ENCODE results near the gene ABCF2. TPM values are rescaled to one million over a fixed set of nuclear protein-coding genes. Genes with fewer than 3 reads are reported as not detected.

ABCF2 gene
- total RNA-seq: 9.7 TPM

GRCh38 chr7:151226875-151227782 is at the start of gene ABCF2:
Gene ABCF2, minus strand, starts transcription at chr7:151227205. Its CDS starts 747 bp downstream, at chr7:151226458.
- H3K4me3 ChIP-seq (ENCODE audit: low read length): peak within 1 kb of the TSS; percentile 54
- H3K9me3 ChIP-seq (ENCODE audit: low read depth, low read length): no peaks in the 10 kb centered on the region
- H3K27me3 ChIP-seq (ENCODE audit: insufficient read depth, low read length): no peaks in the 10 kb centered on the region
- H3K4me1 ChIP-seq (ENCODE audit: insufficient read depth, low read length): peaks cover 29% of the 10 kb centered on the region

- H3K4me3 ChIP-seq (ENCODE audit: low read length): peak overlapping the region; percentile 30
- H3K4me1 ChIP-seq (ENCODE audit: insufficient read depth, low read length): peaks cover 60% of the 10 kb centered on the region
- H3K9me3 ChIP-seq (ENCODE audit: low read depth, low read length): no peaks in the 10 kb centered on the region
- H3K27me3 ChIP-seq (ENCODE audit: insufficient read depth, low read length): no peaks in the 10 kb centered on the region
Observed at GRCh38 chr7:151275813-151276577, 49.0 kb upstream of the ABCF2 start.

- Histone ChIP-seq H3K4me3 (ENCODE audit: low read length) (no peak overlapping the region), H3K9me3 (ENCODE audit: low read depth, low read length) (no peaks in the 10 kb centered on the region), H3K27me3 (ENCODE audit: insufficient read depth, low read length) (no peaks in the 10 kb centered on the region), H3K4me1 (ENCODE audit: insufficient read depth, low read length) (peaks cover 61% of the 10 kb centered on the region)
Observed at GRCh38 chr7:151274936-151275812, 48.2 kb upstream of the ABCF2 start.

GRCh38 chr7:151274396-151274795 is 47.4 kb upstream of the ABCF2 start:
- Histone ChIP-seq H3K4me3 (ENCODE audit: low read length) (no peak overlapping the region), H3K4me1 (ENCODE audit: insufficient read depth, low read length) (peaks cover 61% of the 10 kb centered on the region), H3K9me3 (ENCODE audit: low read depth, low read length) (no peaks in the 10 kb centered on the region), H3K27me3 (ENCODE audit: insufficient read depth, low read length) (no peaks in the 10 kb centered on the region)

- H3K4me3 ChIP-seq (ENCODE audit: low read length): no peak overlapping the region
- H3K27me3 ChIP-seq (ENCODE audit: insufficient read depth, low read length): no peaks in the 10 kb centered on the region
- H3K4me1 ChIP-seq (ENCODE audit: insufficient read depth, low read length): peaks cover 61% of the 10 kb centered on the region
- H3K9me3 ChIP-seq (ENCODE audit: low read depth, low read length): no peaks in the 10 kb centered on the region
Observed at GRCh38 chr7:151273651-151274390, 46.8 kb upstream of the ABCF2 start.

- H3K4me3 ChIP-seq (ENCODE audit: low read length): no peak overlapping the region
- peaks cover 61% of the 10 kb centered on the region for H3K4me1 ChIP-seq (ENCODE audit: insufficient read depth, low read length)
- no peaks in the 10 kb centered on the region for H3K27me3 ChIP-seq (ENCODE audit: insufficient read depth, low read length)
- no peaks in the 10 kb centered on the region for H3K9me3 ChIP-seq (ENCODE audit: low read depth, low read length)
Observed at GRCh38 chr7:151272877-151273276, 45.9 kb upstream of the ABCF2 start.

GRCh38 chr7:151272405-151272804 is 45.4 kb upstream of the ABCF2 start:
- Histone ChIP-seq H3K4me1 (ENCODE audit: insufficient read depth, low read length) (peaks cover 60% of the 10 kb centered on the region), H3K9me3 (ENCODE audit: low read depth, low read length) (no peaks in the 10 kb centered on the region), H3K27me3 (ENCODE audit: insufficient read depth, low read length) (no peaks in the 10 kb centered on the region), H3K4me3 (ENCODE audit: low read length) (no peak overlapping the region)

DNA sequence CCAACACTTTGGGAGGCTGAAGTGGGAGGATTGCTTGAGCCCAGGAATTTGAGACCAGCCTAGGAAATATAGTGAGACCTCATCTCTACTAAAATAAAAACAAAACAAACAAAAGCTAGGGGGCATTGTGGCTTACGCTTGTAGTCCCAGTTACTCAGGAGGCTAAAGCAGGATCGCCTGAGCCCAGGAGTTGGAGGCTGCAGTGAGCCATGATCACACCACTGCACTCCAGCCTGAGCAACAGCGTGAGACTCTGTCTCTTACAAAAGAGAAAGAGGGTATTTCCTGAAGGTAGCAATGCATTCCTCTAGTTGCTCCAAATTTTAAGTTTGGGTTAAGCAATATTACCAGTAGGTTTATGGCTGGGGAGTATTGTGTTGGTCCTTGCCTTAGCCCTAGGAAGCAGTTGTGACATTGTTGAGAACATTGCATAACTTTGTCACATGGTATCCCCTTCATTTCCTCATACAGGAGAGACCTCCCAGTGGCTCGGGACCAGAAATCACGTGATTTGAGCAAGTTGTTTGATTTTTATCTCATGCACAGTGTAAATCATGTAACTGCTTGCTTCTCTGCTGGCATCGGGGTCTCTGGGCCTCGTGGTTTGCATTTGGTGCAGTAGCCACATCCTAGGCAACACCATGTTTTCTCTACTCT is 44.8 kb upstream of the ABCF2 start:
- H3K27me3 ChIP-seq (ENCODE audit: insufficient read depth, low read length): no peaks in the 10 kb centered on the region
- H3K4me3 ChIP-seq (ENCODE audit: low read length): no peak overlapping the region
- no peaks in the 10 kb centered on the region for H3K9me3 ChIP-seq (ENCODE audit: low read depth, low read length)
- H3K4me1 ChIP-seq (ENCODE audit: insufficient read depth, low read length): peaks cover 56% of the 10 kb centered on the region

DNA sequence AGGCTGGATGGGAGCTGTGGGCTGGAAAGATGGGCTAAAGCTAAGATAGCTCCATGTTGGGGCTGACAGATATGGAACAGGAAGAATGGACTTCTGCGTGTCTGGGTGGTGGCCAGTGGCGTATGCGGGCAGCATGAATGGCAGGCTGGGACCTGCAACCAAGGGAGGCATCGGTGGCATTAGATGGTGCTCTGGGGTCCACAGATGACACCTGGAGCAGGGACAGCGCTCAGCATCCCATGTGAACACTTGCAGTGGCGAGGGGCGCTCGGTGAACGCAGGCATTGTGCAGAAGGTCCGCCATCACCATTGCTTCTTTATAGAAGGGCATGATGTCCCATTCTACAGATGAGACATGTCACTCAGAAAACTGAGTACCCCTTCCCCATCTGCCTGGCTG is 42.5 kb upstream of the ABCF2 start:
- H3K4me3 ChIP-seq (ENCODE audit: low read length): no peak overlapping the region
- H3K4me1 ChIP-seq (ENCODE audit: insufficient read depth, low read length): peaks cover 37% of the 10 kb centered on the region
- H3K27me3 ChIP-seq (ENCODE audit: insufficient read depth, low read length): no peaks in the 10 kb centered on the region
- no peaks in the 10 kb centered on the region for H3K9me3 ChIP-seq (ENCODE audit: low read depth, low read length)

DNA sequence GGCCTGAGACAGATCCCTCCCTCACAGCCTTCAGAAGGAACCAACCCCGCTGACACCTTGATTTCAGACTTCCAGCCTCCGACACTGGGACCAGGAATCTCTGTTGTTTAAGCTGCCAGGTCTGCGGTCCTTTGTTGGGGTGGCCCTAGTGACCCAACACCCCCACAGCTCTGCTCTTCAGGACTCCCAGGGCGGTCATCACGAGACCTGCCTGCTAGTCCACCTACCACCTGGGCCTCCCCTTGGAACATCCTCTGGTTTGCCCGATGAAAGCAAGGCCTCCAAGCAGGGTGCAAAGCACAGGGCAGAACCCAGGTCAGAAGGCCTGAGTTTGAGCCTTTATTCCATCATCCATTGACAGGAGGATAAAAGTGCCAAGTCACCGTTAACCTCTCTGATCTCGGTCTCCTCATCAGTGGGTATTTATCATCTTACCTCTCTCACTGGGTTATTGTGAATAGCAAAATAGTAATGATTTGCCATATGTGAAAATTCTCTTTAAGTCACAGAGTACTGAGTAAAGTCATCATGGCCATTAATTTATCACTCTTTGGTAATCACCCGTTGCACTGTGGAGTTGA is 38.4 kb upstream of the ABCF2 start:
- Histone ChIP-seq H3K4me3 (ENCODE audit: low read length) (no peak overlapping the region), H3K4me1 (ENCODE audit: insufficient read depth, low read length) (no peaks in the 10 kb centered on the region), H3K9me3 (ENCODE audit: low read depth, low read length) (no peaks in the 10 kb centered on the region), H3K27me3 (ENCODE audit: insufficient read depth, low read length) (no peaks in the 10 kb centered on the region)

DNA sequence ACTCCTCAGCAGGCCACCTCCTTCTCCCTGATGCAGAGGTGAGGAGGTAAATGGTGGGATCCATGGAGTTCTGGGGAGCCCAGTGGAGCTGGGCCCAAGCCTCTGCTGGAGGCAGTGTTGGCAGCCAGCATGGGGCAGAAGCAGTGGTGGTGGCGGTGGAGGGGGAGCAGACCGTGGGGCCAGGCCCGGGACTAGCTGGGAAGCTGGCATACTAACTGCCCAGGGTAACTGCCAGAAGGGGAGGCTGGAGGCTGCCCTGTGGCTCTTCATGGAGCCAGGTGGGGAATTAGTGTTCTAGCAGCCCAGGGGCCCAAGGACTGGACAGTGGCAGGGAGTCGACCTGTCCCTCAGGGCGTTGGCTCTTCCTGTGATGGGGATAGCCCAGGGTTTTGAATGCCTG is 37.6 kb upstream of the ABCF2 start:
- Histone ChIP-seq H3K9me3 (ENCODE audit: low read depth, low read length) (no peaks in the 10 kb centered on the region), H3K4me1 (ENCODE audit: insufficient read depth, low read length) (no peaks in the 10 kb centered on the region), H3K4me3 (ENCODE audit: low read length) (no peak overlapping the region), H3K27me3 (ENCODE audit: insufficient read depth, low read length) (no peaks in the 10 kb centered on the region)

- H3K9me3 ChIP-seq (ENCODE audit: low read depth, low read length): no peaks in the 10 kb centered on the region
- no peaks in the 10 kb centered on the region for H3K4me1 ChIP-seq (ENCODE audit: insufficient read depth, low read length)
- no peaks in the 10 kb centered on the region for H3K27me3 ChIP-seq (ENCODE audit: insufficient read depth, low read length)
- H3K4me3 ChIP-seq (ENCODE audit: low read length): no peak overlapping the region
Observed at GRCh38 chr7:151261529-151261928, 34.5 kb upstream of the ABCF2 start.

DNA sequence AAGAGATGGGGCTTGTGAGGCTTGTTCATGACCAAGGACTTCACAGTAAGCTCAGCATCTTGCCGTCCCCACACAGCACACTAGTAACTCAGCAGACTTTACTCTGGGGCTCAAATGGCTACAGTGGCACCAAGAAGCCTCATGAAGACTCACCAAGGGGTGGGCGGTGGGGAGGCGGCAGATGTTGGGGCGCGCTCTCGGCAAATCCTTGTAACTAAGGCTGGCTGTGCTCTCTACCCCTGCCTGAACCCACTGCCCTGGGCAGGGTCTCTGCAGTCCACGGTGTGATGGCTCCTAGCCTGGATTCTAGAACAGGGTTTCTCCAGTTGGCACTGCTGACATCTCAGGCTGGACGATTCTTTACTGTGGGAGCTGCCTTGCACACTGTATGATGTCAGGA is 33.9 kb upstream of the ABCF2 start:
- Histone ChIP-seq H3K4me1 (ENCODE audit: insufficient read depth, low read length) (no peaks in the 10 kb centered on the region), H3K4me3 (ENCODE audit: low read length) (no peak overlapping the region), H3K9me3 (ENCODE audit: low read depth, low read length) (no peaks in the 10 kb centered on the region), H3K27me3 (ENCODE audit: insufficient read depth, low read length) (no peaks in the 10 kb centered on the region)
